Activated T-helper 17 cell treated with anti-CD3 and anti-CD28 coated beads, Interleukin-2, amount 50 U/mL, for 72 hours (primary cell): ENCODE results near the gene ZNF652. TPM values are rescaled to one million over a fixed set of nuclear protein-coding genes. Genes with fewer than 3 reads are reported as not detected.

Experiments
- ATAC-seq: fragments of 150-1000 bp; cut with Tn5 transposase; replicated peaks from 2 replicates; pipeline ENCODE4 v1.10.0; 2021; ENCODE audit warnings: mild to moderate bottlenecking, moderate library complexity
- H3K27ac Mint-ChIP-seq: one replicate; pipeline ENCODE4 v1.8.0; 2022; ENCODE audit warnings: mixed read lengths
- H3K27me3 Mint-ChIP-seq: one replicate; pipeline ENCODE4 v1.8.0; 2022; ENCODE audit warnings: mixed read lengths
- H3K36me3 Mint-ChIP-seq: one replicate; pipeline ENCODE4 v1.8.0; 2022; ENCODE audit warnings: low read depth, mild to moderate bottlenecking, mixed read lengths
- H3K4me1 Mint-ChIP-seq: one replicate; pipeline ENCODE4 v1.8.0; 2022; ENCODE audit warnings: mixed read lengths
- H3K4me3 Mint-ChIP-seq: one replicate; pipeline ENCODE4 v1.8.0; 2022; ENCODE audit warnings: mild to moderate bottlenecking, mixed read lengths
- H3K9me3 Mint-ChIP-seq: one replicate; pipeline ENCODE4 v1.8.0; 2022; ENCODE audit warnings: mixed read lengths
- total RNA-seq, 2 donors: library from RNA; stranded (reverse); gene quantifications; one replicate each; pipeline ENCODE4 v1.2.3, GENCODE V29; 2022

ZNF652 gene
- total RNA-seq, 2 donors from 2014 or later = 10.7 to 13.1 TPM

GRCh38 chr17:49357516-49357915 is 4.5 kb downstream of the ZNF652 start:
- H3K4me3 Mint-ChIP-seq = peak overlapping the region; percentile 93
- H3K27me3 Mint-ChIP-seq = no peaks in the 10 kb centered on the region
- H3K27ac Mint-ChIP-seq = peak overlapping the region; percentile 57
- no peak for ATAC-seq
- H3K9me3 Mint-ChIP-seq = no peaks in the 10 kb centered on the region
- H3K4me1 Mint-ChIP-seq = peaks cover 43% of the 10 kb centered on the region
- peaks cover 5% of the 10 kb centered on the region for H3K36me3 Mint-ChIP-seq

- no peak for ATAC-seq
- Mint-ChIP-seq H3K4me3 (peak overlapping the region; percentile 21), H3K27me3 (no peaks in the 10 kb centered on the region), H3K36me3 (peaks cover 5% of the 10 kb centered on the region), H3K27ac (no peak overlapping the region), H3K4me1 (peaks cover 41% of the 10 kb centered on the region), H3K9me3 (no peaks in the 10 kb centered on the region)
Observed at GRCh38 chr17:49356320-49356719, 5.7 kb downstream of the ZNF652 start.

GRCh38 chr17:49353607-49354006 is 8.4 kb downstream of the ZNF652 start:
- no peaks in the 10 kb centered on the region for H3K9me3 Mint-ChIP-seq
- H3K4me1 Mint-ChIP-seq = peaks cover 15% of the 10 kb centered on the region
- H3K4me3 Mint-ChIP-seq = peak overlapping the region; percentile 46
- no peaks in the 10 kb centered on the region for H3K36me3 Mint-ChIP-seq
- peak overlapping the region; percentile 23 for H3K27ac Mint-ChIP-seq
- ATAC-seq = peak; percentile 76
- H3K27me3 Mint-ChIP-seq = no peaks in the 10 kb centered on the region

- Mint-ChIP-seq H3K27me3 (no peaks in the 10 kb centered on the region), H3K4me1 (peaks cover 14% of the 10 kb centered on the region), H3K36me3 (no peaks in the 10 kb centered on the region), H3K9me3 (no peaks in the 10 kb centered on the region), H3K27ac (peak overlapping the region; percentile 23), H3K4me3 (peak overlapping the region; percentile 46)
- peak; percentile 74 for ATAC-seq
Observed at GRCh38 chr17:49352587-49353154, 9.4 kb downstream of the ZNF652 start.

GRCh38 chr17:49351572-49352140 is 10.4 kb downstream of the ZNF652 start:
- Mint-ChIP-seq H3K9me3 (no peaks in the 10 kb centered on the region), H3K4me3 (peak overlapping the region; percentile 25), H3K4me1 (peaks cover 12% of the 10 kb centered on the region), H3K36me3 (no peaks in the 10 kb centered on the region), H3K27ac (no peak overlapping the region), H3K27me3 (no peaks in the 10 kb centered on the region)
- no peak for ATAC-seq

- H3K36me3 Mint-ChIP-seq = no peaks in the 10 kb centered on the region
- H3K27ac Mint-ChIP-seq = no peak overlapping the region
- H3K4me3 Mint-ChIP-seq = no peak overlapping the region
- no peak for ATAC-seq
- H3K27me3 Mint-ChIP-seq = no peaks in the 10 kb centered on the region
- H3K9me3 Mint-ChIP-seq = no peaks in the 10 kb centered on the region
- peaks cover 12% of the 10 kb centered on the region for H3K4me1 Mint-ChIP-seq
Observed at GRCh38 chr17:49349541-49349940, 12.5 kb downstream of the ZNF652 start.

GRCh38 chr17:49344914-49345313 is 17.1 kb downstream of the ZNF652 start:
- ATAC-seq = no peak
- no peaks in the 10 kb centered on the region for H3K36me3 Mint-ChIP-seq
- no peak overlapping the region for H3K27ac Mint-ChIP-seq
- peaks cover 28% of the 10 kb centered on the region for H3K4me1 Mint-ChIP-seq
- no peaks in the 10 kb centered on the region for H3K27me3 Mint-ChIP-seq
- H3K4me3 Mint-ChIP-seq = no peak overlapping the region
- no peaks in the 10 kb centered on the region for H3K9me3 Mint-ChIP-seq

- peak; percentile 56 for ATAC-seq
- peak overlapping the region; percentile 70 for H3K4me3 Mint-ChIP-seq
- peak overlapping the region; percentile 53 for H3K27ac Mint-ChIP-seq
- H3K36me3 Mint-ChIP-seq = no peaks in the 10 kb centered on the region
- H3K4me1 Mint-ChIP-seq = peaks cover 38% of the 10 kb centered on the region
- H3K9me3 Mint-ChIP-seq = no peaks in the 10 kb centered on the region
- H3K27me3 Mint-ChIP-seq = no peaks in the 10 kb centered on the region
Observed at GRCh38 chr17:49343273-49343672, 18.8 kb downstream of the ZNF652 start.

- peak overlapping the region; percentile 53 for H3K27ac Mint-ChIP-seq
Observed at GRCh38 chr17:49342575-49342936, 19.5 kb downstream of the ZNF652 start.

GRCh38 chr17:49341356-49341755 is 20.7 kb downstream of the ZNF652 start:
- no peak for ATAC-seq
- H3K9me3 Mint-ChIP-seq = no peaks in the 10 kb centered on the region
- H3K4me3 Mint-ChIP-seq = peak overlapping the region; percentile 70
- peaks cover 39% of the 10 kb centered on the region for H3K4me1 Mint-ChIP-seq
- H3K36me3 Mint-ChIP-seq = no peaks in the 10 kb centered on the region
- H3K27ac Mint-ChIP-seq = peak overlapping the region; percentile 53
- H3K27me3 Mint-ChIP-seq = no peaks in the 10 kb centered on the region

More at GRCh38 chr17:49342575-49342936, 19.5 kb downstream of the ZNF652 start:
- no peaks in the 10 kb centered on the region for H3K27me3 Mint-ChIP-seq
- no peaks in the 10 kb centered on the region for H3K36me3 Mint-ChIP-seq
- peak overlapping the region; percentile 70 for H3K4me3 Mint-ChIP-seq
- peak; percentile 13 for ATAC-seq
- H3K9me3 Mint-ChIP-seq = no peaks in the 10 kb centered on the region
- peaks cover 39% of the 10 kb centered on the region for H3K4me1 Mint-ChIP-seq

- H3K27ac Mint-ChIP-seq = no peak overlapping the region
- H3K27me3 Mint-ChIP-seq = no peaks in the 10 kb centered on the region
- no peaks in the 10 kb centered on the region for H3K9me3 Mint-ChIP-seq
- peak overlapping the region; percentile 40 for H3K4me3 Mint-ChIP-seq
- ATAC-seq = no peak
- H3K36me3 Mint-ChIP-seq = no peaks in the 10 kb centered on the region
- H3K4me1 Mint-ChIP-seq = peaks cover 46% of the 10 kb centered on the region
Observed at GRCh38 chr17:49339354-49339753, 22.7 kb downstream of the ZNF652 start.

- H3K27ac Mint-ChIP-seq = peak overlapping the region; percentile 60
- H3K36me3 Mint-ChIP-seq = no peaks in the 10 kb centered on the region
- peak; percentile 64 for ATAC-seq
Observed at GRCh38 chr17:49338883-49339282, 23.2 kb downstream of the ZNF652 start.

GRCh38 chr17:49337884-49338283 is 24.2 kb downstream of the ZNF652 start:
- Mint-ChIP-seq H3K27ac (peak overlapping the region; percentile 60), H3K27me3 (no peaks in the 10 kb centered on the region), H3K9me3 (no peaks in the 10 kb centered on the region), H3K4me3 (peak overlapping the region; percentile 40), H3K36me3 (no peaks in the 10 kb centered on the region), H3K4me1 (peaks cover 40% of the 10 kb centered on the region)
- peak; percentile 20 for ATAC-seq

More at GRCh38 chr17:49338883-49339282, 23.2 kb downstream of the ZNF652 start:
- Mint-ChIP-seq H3K4me3 (peak overlapping the region; percentile 40), H3K9me3 (no peaks in the 10 kb centered on the region), H3K4me1 (peaks cover 46% of the 10 kb centered on the region), H3K27me3 (no peaks in the 10 kb centered on the region)

- H3K4me1 Mint-ChIP-seq = peaks cover 30% of the 10 kb centered on the region
- no peaks in the 10 kb centered on the region for H3K27me3 Mint-ChIP-seq
- H3K4me3 Mint-ChIP-seq = peak overlapping the region; percentile 18
- H3K9me3 Mint-ChIP-seq = no peaks in the 10 kb centered on the region
- no peaks in the 10 kb centered on the region for H3K36me3 Mint-ChIP-seq
- H3K27ac Mint-ChIP-seq = no peak overlapping the region
- ATAC-seq = no peak
Observed at GRCh38 chr17:49334744-49335512, 27.1 kb downstream of the ZNF652 start.

GRCh38 chr17:49333804-49334203 is 28.2 kb downstream of the ZNF652 start:
- Mint-ChIP-seq H3K4me1 (peaks cover 28% of the 10 kb centered on the region), H3K36me3 (no peaks in the 10 kb centered on the region), H3K9me3 (no peaks in the 10 kb centered on the region), H3K27ac (no peak overlapping the region), H3K27me3 (no peaks in the 10 kb centered on the region), H3K4me3 (no peak overlapping the region)
- ATAC-seq = no peak
